ENCODE measurements around the gene DOC2B. TPM values are rescaled to one million over a fixed set of nuclear protein-coding genes. Genes with fewer than 3 reads are reported as not detected.

DOC2B gene
- total and polyA plus RNA-seq, 2 experiments from 2014 or later = 0.42 to 3.8 TPM

- no peaks in the 10 kb centered on the region for H4K20me1 ChIP-seq (replicated peaks; ENCODE audit: insufficient read depth)
- DNase-seq (ENCODE audit: low spot score) (no peak), ATAC-seq (no peak)
- no peak overlapping the region for H2AFZ ChIP-seq
- H3K4me3 ChIP-seq = no peak overlapping the region
- no peaks in the 10 kb centered on the region for H3K9me2 ChIP-seq (ENCODE audit: insufficient read depth)
- no peak overlapping the region for H3K27ac ChIP-seq (ENCODE audit: low read depth)
- Mint-ChIP-seq H3K27me3 (ENCODE audit: insufficient read depth, low read depth, poor library complexity) (peaks cover 9% of the 10 kb centered on the region), H3K9me3 (peaks cover 17% of the 10 kb centered on the region), H3K36me3 (ENCODE audit: low read depth) (peaks cover 16% of the 10 kb centered on the region), H3K4me1 (peaks cover 21% of the 10 kb centered on the region), H3K4me3 (no peak overlapping the region), H3K27ac (no peak overlapping the region)
- H3K79me2 ChIP-seq (replicated peaks; ENCODE audit: insufficient read depth) = no peaks in the 10 kb centered on the region
- no peak overlapping the region for H3K4me2 ChIP-seq
- no peaks in the 10 kb centered on the region for H3K36me3 ChIP-seq (ENCODE audit: insufficient read depth)
- no peaks in the 10 kb centered on the region for H3K4me1 ChIP-seq (ENCODE audit: insufficient read depth)
- H3K27me3 ChIP-seq (ENCODE audit: insufficient read depth) = no peaks in the 10 kb centered on the region
- H3F3A ChIP-seq (replicated peaks; ENCODE audit: low read depth) = no peaks in the 10 kb centered on the region
- TF ChIP-seq ZNF462 (CRISPR knock-in tag; IDR thresholded peaks at IDR 0.05) (no peak), REST (IDR thresholded peaks at IDR 0.05; ENCODE audit: unreplicated experiment) (no peak), POLR2AphosphoS5 (IDR thresholded peaks at IDR 0.05; ENCODE audit: low read depth) (no peak), NANOG (IDR thresholded peaks at IDR 0.05; ENCODE audit: borderline replicate concordance) (no peak), EZH2 (IDR thresholded peaks at IDR 0.05; ENCODE audit: low read depth, unreplicated experiment) (no peak), STAT1 (IDR thresholded peaks at IDR 0.05; ENCODE audit: unreplicated experiment) (no peak), CREB1 (CRISPR knock-in tag; IDR thresholded peaks at IDR 0.05; ENCODE audit: low read depth) (no peak), ZNF114 (CRISPR knock-in tag; IDR thresholded peaks at IDR 0.05) (no peak)
Observed at GRCh38 chr17:204427-205147, 23.1 kb upstream of the DOC2B start.

Data from GM23338 (cell line).